Heart left ventricle (tissue), 16 donors: ENCODE data around the gene SRF. TPM values are rescaled to one million over a fixed set of nuclear protein-coding genes. Genes with fewer than 3 reads are reported as not detected.

Source experiments
- ATAC-seq, 4 donors: fragments of 200-7000 bp; cut with Tn5 transposase; one replicate each; pipeline ENCODE4 v1.9.1; 2020 to 2022; ENCODE audit warnings: moderate library complexity in 4 of 4, mild to moderate bottlenecking in 3 of 4, moderate number of reproducible peaks in 1 of 4
- DNase-seq, 5 donors: peaks; one replicate each; pipeline ENCODE4 v3.0.0-alpha.2; 2020
- H3K27ac ChIP-seq, 12 donors: fragments of 200-600 bp; sonication (generic) in 4 of 12; one replicate each; pipeline versions ENCODE4 v1.5.0 to v1.8.0; 2016 to 2022; ENCODE audit warnings: mild to moderate bottlenecking in 2 of 12
- H3K27me3 ChIP-seq, 9 donors: fragments of 200-600 bp; sonication (generic) in 2 of 9; one replicate each; pipeline versions ENCODE4 v1.5.1 to v1.8.0; 2016 to 2022; ENCODE audit warnings: mild to moderate bottlenecking in 3 of 9
- H3K36me3 ChIP-seq, 9 donors: fragments of 200-600 bp; sonication (generic) in 2 of 9; one replicate each; pipeline versions ENCODE4 v1.5.0 to v1.8.0; 2018 to 2022; ENCODE audit warnings: mild to moderate bottlenecking in 2 of 9
- H3K4me1 ChIP-seq, 12 donors: fragments of 200-600 bp; sonication (generic) in 4 of 12; one replicate each; pipeline versions ENCODE4 v1.5.0 to v1.8.0; 2016 to 2022; ENCODE audit warnings: mild to moderate bottlenecking in 3 of 12
- H3K4me3 ChIP-seq, 12 donors: fragments of 200-600 bp; sonication (generic) in 4 of 12; one replicate each; pipeline versions ENCODE4 v1.5.0 to v1.8.0; 2017 to 2022; ENCODE audit warnings: mild to moderate bottlenecking in 9 of 12, moderate library complexity in 4 of 12
- H3K9me3 ChIP-seq, 12 donors: fragments of 200-600 bp; sonication (generic) in 4 of 12; one replicate each; pipeline versions ENCODE4 v1.5.0 to v1.8.0; 2016 to 2022; ENCODE audit warnings: mild to moderate bottlenecking in 1 of 12
- CTCF ChIP-seq, 12 donors: fragments of 200-600 bp; sonication (generic) in 4 of 12; IDR thresholded peaks; one replicate each; pipeline versions ENCODE4 v1.5.0 to v1.8.0; 2018 to 2022; ENCODE audit warnings: antibody characterized with exemption in 12 of 12, mild to moderate bottlenecking in 5 of 12
- POLR2A ChIP-seq, 2 donors: fragments of 450-650 bp; IDR thresholded peaks; one replicate each; pipeline ENCODE4 v1.6.1; 2017; ENCODE audit warnings: antibody characterized with exemption in 2 of 2, mild to moderate bottlenecking in 2 of 2, moderate library complexity in 2 of 2
- WGBS, 4 donors: extraction: QIAGEN DNeasy Blood & Tissue Kit in 2 of 4; methylation state at CpG; one replicate each; pipeline versions ENCODE4 v1.1.5 to v1.1.7; 2013 to 2018; 5-methylcytosine and 5-hydroxymethylcytosine counted together
- intact Hi-C, 10 donors: fragments of 100-400 bp; cut with DNase I; formaldehyde crosslinking; loops; one replicate each; pipeline versions ENCODE4 v1.11.1 to v1.14.2; 2022
- polyA plus RNA-seq, 2 donors: library from polyadenylated mRNA; stranded (reverse); fragments of 200-250 nt; gene quantifications; one replicate each; pipeline ENCODE4 v1.2.3, GENCODE V29; 2013
- total RNA-seq, 9 donors: library from RNA; depleted of rRNA in 2 of 9; stranded (reverse); fragments of >200 nt in 2 of 9; fragmentation: NEBNext Ultra II Directional in 3 of 9; extraction: Animal tissue kit (Norgen Biotek cat#: 25700) in 3 of 9; gene quantifications; one replicate each; pipeline versions ENCODE4 v1.1.0 to v1.2.4, GENCODE V29; 2016 to 2023
- donor health status: ischemic (EF 13 %, LVEDD 7.1; RV severe dilation, severe dysfunction).
- donor health status: healthy with polysubstance abuse.
- donor health status: DM: no; HTN: yes; CAD: no.
- donor health status: DM: no; HTN: no; CAD: no.
- donor health status: ischemic (EF 25% LVEDD 6.9; RV normal size, moderate dysfunction).
- donor health status: ischemic (EF 25% LVEDD 5.7; RV mildly dilated, moderate dysfunction).
- donor health status: healthy.
- donor health status: DM: yes; HTN: yes; CAD: no.
- donor health status: ischemic (EF 35%, LVEDD 5.7; RV mildly dilated, moderate dysfunction).
- donor health status: nonischemic (EF 11% LVEDD 7.7; RV severe dilation, severe dysfunction).
- donor health status: DM: yes; HTN: yes; CAD: no.
- donor health status: PGD.
- donor health status: ischemic (EF 29% LVEDD 5.4; RV normal size, mild dysfunction).
- donor health status: nonischemic (EF 23%, LVEDD 6.1; RV moderate dilation, normal function).

The SRF gene
- total and polyA plus RNA-seq, 11 donors = 43.5 to 94.4 (median 73.3) TPM

- ATAC-seq = peak; percentile 88 to 99 (median 98)
- DNase-seq = peak; percentile 88 to 94 (median 90)
- Histone ChIP-seq H3K4me1 (peaks cover 4 to 29% (median 17%) of the 10 kb centered on the region in 12 donors), H3K4me3 (peak within 1 kb of the TSS; percentile 47 to 94 (median 82)), H3K36me3 (peaks cover 0 to 65% (median 59%) of the 10 kb centered on the region in 9 donors), H3K27ac (peak within 1 kb of the TSS; percentile 16 to 85 (median 70)), H3K27me3 (no peaks in the 10 kb centered on the region), H3K9me3 (no peaks in the 10 kb centered on the region)
- 1% methylated on average over 41 to 51 of the region's 51 CpGs for WGBS, 4 donors
- intact Hi-C loops = loop anchor here in 2 of 10 donors (5.0 to 10.0 kb wide), 2 partner anchors 45 to 173 kb away; partner anchors contain the start of gene DNPH1 (in 1 of the 2)
- TF ChIP-seq POLR2A (IDR thresholded peaks at IDR 0.05) = peak in 1 of 2 donors; percentile 72
- TF ChIP-seq CTCF (IDR thresholded peaks at IDR 0.05) = no peak
Observed at GRCh38 chr6:43181942-43182860, 11.1 kb downstream of the SRF start, which contains the start of gene CUL9. Gene CUL9, plus strand, starts transcription at chr6:43182196. Its CDS starts 2,115 bp downstream, at chr6:43184311.

GRCh38 chr6:43183441-43183840 is 12.4 kb downstream of the SRF start:
- no peak overlapping the region for H3K27ac ChIP-seq
- intact Hi-C loops = loop anchor here in 2 of 10 donors (5.0 to 10.0 kb wide), 2 partner anchors 44 to 171 kb away; partner anchors contain the start of gene DNPH1 (in 1 of the 2)
- WGBS, 4 donors = 95 to 98% (median 97%) methylated on average over 4 of the region's 4 CpGs

GRCh38 chr6:43184268-43184985 is 13.4 kb downstream of the SRF start:
- ATAC-seq (no peak), DNase-seq (no peak)
- H3K4me3 ChIP-seq = no peak overlapping the region
- intact Hi-C loops = loop anchor here in 2 of 10 donors (5.0 to 10.0 kb wide), 2 partner anchors 43 to 170 kb away; partner anchors contain the start of gene DNPH1 (in 1 of the 2)
- WGBS, 4 donors = 90 to 93% (median 91%) methylated on average over 21 of the region's 21 CpGs
- TF ChIP-seq CTCF (IDR thresholded peaks at IDR 0.05) = no peak
- TF ChIP-seq POLR2A (IDR thresholded peaks at IDR 0.05) = no peak
- peaks cover 0 to 65% (median 59%) of the 10 kb centered on the region in 9 donors for H3K36me3 ChIP-seq
- peaks cover 4 to 29% (median 17%) of the 10 kb centered on the region in 12 donors for H3K4me1 ChIP-seq
- no peak overlapping the region for H3K27ac ChIP-seq
- H3K27me3 ChIP-seq = no peaks in the 10 kb centered on the region
- no peaks in the 10 kb centered on the region for H3K9me3 ChIP-seq

More at GRCh38 chr6:43183441-43183840, 12.4 kb downstream of the SRF start:
- H3K4me3 ChIP-seq = peak overlapping the region in 2 of 12 donors; percentile 85 to 89
- no peaks in the 10 kb centered on the region for H3K9me3 ChIP-seq
- no peak for ATAC-seq
- H3K36me3 ChIP-seq = peaks cover 0 to 65% (median 59%) of the 10 kb centered on the region in 9 donors
- DNase-seq = no peak
- TF ChIP-seq CTCF (IDR thresholded peaks at IDR 0.05) = no peak
- TF ChIP-seq POLR2A (IDR thresholded peaks at IDR 0.05) = no peak
- H3K4me1 ChIP-seq = peaks cover 4 to 29% (median 17%) of the 10 kb centered on the region in 12 donors
- no peaks in the 10 kb centered on the region for H3K27me3 ChIP-seq
